ENCODE results near the gene ATCAY.
A peak's percentile ranks its signal among the peaks of the same experiment; 100 is the strongest.

ATCAY gene

DNA sequence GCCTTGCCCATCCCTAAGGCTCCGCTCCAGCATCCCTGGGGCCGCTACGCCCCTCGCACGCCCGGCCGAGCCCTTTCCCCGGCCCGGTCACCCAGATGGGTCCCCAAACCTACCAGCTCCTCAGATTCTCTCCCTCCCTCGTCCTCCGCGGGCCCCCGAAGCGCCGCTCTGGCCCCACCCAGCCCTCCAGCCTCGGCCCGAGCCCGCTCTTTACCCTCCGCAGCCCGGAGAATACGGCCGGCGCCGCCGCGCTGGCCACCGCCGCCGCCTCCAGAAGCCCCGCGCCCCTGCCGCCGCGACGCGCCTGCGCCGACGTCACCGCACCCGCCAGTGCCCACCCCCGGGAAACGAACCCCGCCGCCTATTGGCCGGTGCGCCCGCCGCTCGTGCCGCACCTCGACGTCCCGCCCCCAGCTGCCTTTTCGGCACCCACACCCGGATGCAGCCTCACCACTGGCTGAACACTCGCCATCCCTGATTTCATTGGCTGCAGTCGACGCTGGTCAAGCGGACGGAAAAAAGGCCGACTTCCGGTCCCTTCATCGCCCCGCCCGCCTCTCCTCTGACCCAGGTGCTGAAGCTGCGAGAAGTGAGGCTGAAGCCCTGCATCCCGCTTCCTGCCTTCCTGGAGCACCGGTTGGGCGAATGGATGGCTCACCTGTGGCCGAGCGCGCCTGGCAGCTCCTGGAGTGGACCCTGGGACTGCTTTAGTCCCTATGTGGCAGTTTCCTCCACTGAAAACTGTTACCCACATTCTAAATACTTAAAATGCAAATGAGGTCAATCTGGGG, 90.5 kb downstream of the ATCAY start, which contains the start of gene DAPK3:
DAPK3 (minus strand) TSS at position 292 of the 791 bp plus-strand sequence. CDS start 1,364 bp downstream, outside the sequence.
- DNase-seq: peak; percentile 98

DNA sequence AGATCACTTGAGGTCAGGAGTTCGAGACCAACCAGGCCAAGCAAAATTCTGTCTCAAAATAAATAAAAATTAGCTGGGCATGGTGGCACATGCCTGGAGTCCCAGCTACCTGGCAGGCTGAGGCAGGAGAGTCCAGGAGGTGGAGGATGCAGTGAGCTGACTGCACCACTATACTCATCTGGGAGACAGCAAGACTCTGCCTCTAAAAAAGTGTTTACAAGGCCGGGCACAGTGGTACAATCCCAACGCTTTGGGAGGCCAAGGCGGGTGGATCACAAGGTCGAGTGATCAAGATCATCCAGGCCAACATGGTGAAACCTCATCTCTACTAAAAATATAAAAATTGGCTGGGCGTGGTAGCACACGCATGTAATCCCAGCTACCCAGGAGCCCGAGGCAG, 94.7 kb downstream of the ATCAY start:
- DNase-seq: no peak

DNA sequence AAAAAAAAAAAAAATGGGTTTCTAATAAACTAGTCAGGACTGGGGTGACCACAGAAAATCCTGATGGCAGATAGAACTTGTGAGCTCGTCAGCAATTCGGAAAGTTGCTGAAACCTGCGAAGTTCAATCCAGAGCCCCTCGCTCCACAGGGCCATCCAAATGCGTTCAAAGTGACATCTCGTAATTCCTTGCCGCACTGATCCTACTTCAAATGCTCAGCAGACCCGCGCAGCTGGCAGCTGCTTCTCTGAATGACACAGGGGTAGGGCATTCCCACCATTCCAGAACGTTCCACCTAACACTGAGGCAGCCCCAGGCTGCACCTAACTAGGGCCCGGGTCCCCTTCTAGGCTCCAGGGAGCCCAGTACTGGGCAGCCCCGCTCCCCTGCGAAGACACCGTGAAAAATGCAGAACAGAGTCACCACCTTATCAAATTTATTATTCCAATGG, 95.2 kb downstream of the ATCAY start:
- DNase-seq: no peak

DNA sequence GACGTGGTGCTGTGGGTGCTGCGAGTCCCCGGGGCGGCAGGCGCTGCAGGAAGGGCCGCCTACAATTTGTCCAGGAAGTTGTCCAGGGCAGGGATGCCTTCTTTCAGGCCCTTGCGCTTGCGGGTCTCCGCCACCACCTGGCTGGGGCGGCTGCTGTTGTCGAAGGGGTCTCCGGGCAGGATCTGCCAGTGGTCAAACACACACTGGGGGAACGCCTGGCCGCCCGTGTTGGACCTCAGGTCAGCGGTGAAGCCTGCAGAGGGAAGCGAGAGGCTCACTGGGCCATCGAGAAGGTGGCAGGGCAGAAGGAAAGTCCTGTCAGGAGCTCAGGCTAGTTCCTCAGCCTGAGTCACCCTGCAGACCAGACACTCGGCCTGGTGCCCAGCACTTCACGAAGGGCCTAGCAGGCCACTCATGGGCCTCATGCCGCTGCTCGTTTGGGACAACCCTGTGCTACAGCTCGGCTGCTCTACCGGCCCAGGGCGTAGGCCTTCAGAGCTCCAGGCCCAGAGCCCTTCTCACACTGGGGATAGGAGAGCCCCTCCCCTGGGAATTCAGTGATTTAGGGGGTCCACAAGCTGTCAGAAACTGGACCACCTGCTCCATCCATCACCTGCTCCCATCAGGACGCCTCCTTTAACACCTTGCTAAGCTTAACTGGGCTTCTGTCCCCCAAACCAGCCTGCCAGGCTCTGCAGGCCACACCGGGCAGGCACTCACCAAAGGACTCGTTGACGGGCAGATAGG, 96.2 kb downstream of the ATCAY start:
- no peak for DNase-seq

Data from fibroblast of skin of back (primary cell).